Endothelial cell (in vitro differentiated cells): ENCODE measurements around the gene SLC44A2. TPM values are rescaled to one million over a fixed set of nuclear protein-coding genes. Genes with fewer than 3 reads are reported as not detected.

Experiments
- DNase-seq: peaks from one replicate; pipeline ENCODE4 v3.0.0; 2021; ENCODE audit warnings: low spot score
- H3K27ac Mint-ChIP-seq: one replicate; pipeline ENCODE4 v1.8.0; 2021; ENCODE audit warnings: mixed read lengths, inconsistent platforms; ENCODE audit not compliant: unreplicated experiment
- H3K27me3 Mint-ChIP-seq: one replicate; pipeline ENCODE4 v1.8.0; 2021; ENCODE audit warnings: mild to moderate bottlenecking, moderate library complexity, mixed read lengths, inconsistent platforms; ENCODE audit not compliant: unreplicated experiment
- H3K36me3 Mint-ChIP-seq: one replicate; pipeline ENCODE4 v1.8.0; 2021; ENCODE audit warnings: mild to moderate bottlenecking, low read depth, mixed read lengths, inconsistent platforms; ENCODE audit not compliant: unreplicated experiment
- H3K4me1 Mint-ChIP-seq: one replicate; pipeline ENCODE4 v1.8.0; 2021; ENCODE audit warnings: mild to moderate bottlenecking, mixed read lengths, inconsistent platforms; ENCODE audit not compliant: unreplicated experiment
- H3K4me3 Mint-ChIP-seq: one replicate; pipeline ENCODE4 v1.8.0; 2021; ENCODE audit warnings: mild to moderate bottlenecking, mixed read lengths, inconsistent platforms; ENCODE audit not compliant: unreplicated experiment
- H3K9me3 Mint-ChIP-seq: one replicate; pipeline ENCODE4 v1.8.0; 2021; ENCODE audit warnings: mixed read lengths, inconsistent platforms; ENCODE audit not compliant: unreplicated experiment
- total RNA-seq: library from RNA; stranded (reverse); fragmentation: NEBNext Ultra II Directional; extraction: Animal tissue kit (Norgen Biotek cat#: 25700); gene quantifications from one replicate; pipeline ENCODE4 v1.2.1, GENCODE V29; 2021; ENCODE audit not compliant: unreplicated experiment
- TF ChIP-seq, protein P1 (sequence below): fragments of 200-600 bp; sonication (generic); IDR thresholded peaks from one replicate; pipeline ENCODE4 v1.5.0; 2021; ENCODE audit warnings: antibody characterized with exemption; ENCODE audit not compliant: unreplicated experiment

Gene SLC44A2
- total RNA-seq, 1 donor from 2014 or later = 272 TPM

DNA sequence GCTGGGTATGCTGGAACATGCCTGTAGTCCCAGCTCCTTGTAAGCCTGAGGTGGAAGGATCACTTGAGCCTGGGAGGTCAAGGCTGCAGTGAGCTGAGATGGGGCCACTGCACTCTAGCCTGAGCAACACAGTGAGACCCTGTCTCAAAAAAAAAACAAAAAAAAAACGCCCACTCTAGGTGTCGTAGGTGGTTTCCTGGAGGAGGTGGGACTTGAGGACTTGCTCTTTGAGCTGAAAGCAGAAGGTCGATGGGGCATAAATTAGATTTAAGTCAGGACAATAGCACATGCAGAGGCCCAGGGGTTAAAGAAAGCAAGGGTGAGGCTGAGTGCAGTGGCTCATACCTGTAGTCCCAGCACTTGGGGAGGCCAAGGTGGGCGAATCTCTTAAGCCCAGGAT is 15.9 kb downstream of the SLC44A2 start:
- Mint-ChIP-seq H3K9me3 (no peaks in the 10 kb centered on the region), H3K27me3 (peaks cover 14% of the 10 kb centered on the region), H3K4me1 (peaks cover 33% of the 10 kb centered on the region), H3K27ac (no peak overlapping the region), H3K4me3 (peak overlapping the region; percentile 15), H3K36me3 (peaks cover 24% of the 10 kb centered on the region)
- no peak for DNase-seq
- TF ChIP-seq, protein P1, sequence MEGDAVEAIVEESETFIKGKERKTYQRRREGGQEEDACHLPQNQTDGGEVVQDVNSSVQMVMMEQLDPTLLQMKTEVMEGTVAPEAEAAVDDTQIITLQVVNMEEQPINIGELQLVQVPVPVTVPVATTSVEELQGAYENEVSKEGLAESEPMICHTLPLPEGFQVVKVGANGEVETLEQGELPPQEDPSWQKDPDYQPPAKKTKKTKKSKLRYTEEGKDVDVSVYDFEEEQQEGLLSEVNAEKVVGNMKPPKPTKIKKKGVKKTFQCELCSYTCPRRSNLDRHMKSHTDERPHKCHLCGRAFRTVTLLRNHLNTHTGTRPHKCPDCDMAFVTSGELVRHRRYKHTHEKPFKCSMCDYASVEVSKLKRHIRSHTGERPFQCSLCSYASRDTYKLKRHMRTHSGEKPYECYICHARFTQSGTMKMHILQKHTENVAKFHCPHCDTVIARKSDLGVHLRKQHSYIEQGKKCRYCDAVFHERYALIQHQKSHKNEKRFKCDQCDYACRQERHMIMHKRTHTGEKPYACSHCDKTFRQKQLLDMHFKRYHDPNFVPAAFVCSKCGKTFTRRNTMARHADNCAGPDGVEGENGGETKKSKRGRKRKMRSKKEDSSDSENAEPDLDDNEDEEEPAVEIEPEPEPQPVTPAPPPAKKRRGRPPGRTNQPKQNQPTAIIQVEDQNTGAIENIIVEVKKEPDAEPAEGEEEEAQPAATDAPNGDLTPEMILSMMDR = no peak

DNA sequence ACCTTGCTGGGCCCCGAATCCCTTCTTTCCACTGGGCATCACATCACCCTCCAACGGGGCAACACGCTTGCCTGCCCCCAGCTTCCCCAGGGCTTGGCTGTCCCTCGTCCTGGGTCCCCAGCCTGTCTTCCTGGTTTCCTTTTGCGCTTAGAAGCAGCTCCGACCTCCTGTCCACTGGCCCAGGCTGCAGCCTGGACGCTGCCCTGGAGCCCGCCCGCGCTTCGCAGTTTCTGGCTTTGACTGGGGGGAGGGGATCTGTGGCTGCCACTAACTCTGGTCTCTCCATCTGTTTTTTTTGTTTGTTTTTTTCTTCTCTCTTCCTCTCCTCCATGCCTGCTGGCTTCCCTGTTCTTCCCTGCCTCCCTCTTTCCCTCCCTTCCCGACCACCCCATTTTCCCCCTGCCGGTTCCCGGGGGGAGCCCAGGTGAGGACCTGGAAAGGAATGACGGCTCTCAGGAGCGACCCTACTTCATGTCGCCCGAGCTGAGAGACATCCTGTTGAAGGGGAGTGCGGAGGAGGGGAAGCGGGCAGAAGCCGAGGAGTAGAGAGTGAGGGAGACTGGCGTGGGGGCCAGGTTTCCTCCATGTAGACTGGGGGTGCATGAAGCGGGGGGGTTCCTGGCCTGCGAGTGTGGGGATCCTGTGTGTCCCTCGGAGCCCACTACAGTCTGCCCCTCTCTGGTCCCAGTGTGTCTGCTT is 17.3 kb downstream of the SLC44A2 start:
- H3K27ac Mint-ChIP-seq = peak overlapping the region; percentile 52
- H3K4me3 Mint-ChIP-seq = peak overlapping the region; percentile 59
- TF ChIP-seq, protein P1 = no peak
- H3K9me3 Mint-ChIP-seq = no peaks in the 10 kb centered on the region
- peaks cover 32% of the 10 kb centered on the region for H3K4me1 Mint-ChIP-seq
- no peak for DNase-seq
- peaks cover 13% of the 10 kb centered on the region for H3K27me3 Mint-ChIP-seq
- H3K36me3 Mint-ChIP-seq = peaks cover 16% of the 10 kb centered on the region

DNA sequence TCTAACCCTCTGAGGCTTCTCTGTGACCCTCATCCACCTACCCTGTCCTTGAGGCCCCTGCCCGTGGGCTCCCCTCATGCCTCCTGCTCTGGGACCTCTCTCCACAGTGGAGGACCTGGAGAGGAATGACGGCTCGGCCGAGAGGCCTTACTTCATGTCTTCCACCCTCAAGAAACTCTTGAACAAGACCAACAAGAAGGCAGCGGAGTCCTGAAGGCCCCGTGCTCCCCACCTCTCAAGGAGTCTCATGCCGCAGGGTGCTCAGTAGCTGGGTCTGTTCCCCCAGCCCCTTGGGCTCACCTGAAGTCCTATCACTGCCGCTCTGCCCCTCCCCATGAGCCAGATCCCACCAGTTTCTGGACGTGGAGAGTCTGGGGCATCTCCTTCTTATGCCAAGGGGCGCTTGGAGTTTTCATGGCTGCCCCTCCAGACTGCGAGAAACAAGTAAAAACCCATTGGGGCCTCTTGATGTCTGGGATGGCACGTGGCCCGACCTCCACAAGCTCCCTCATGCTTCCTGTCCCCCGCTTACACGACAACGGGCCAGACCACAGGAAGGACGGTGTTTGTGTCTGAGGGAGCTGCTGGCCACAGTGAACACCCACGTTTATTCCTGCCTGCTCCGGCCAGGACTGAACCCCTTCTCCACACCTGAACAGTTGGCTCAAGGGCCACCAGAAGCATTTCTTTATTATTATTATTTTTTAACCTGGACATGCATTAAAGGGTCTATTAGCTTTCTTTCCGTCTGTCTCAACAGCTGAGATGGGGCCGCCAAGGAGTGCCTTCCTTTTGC is 18.0 kb downstream of the SLC44A2 start:
- TF ChIP-seq, protein P1 = no peak
- H3K4me3 Mint-ChIP-seq = peak overlapping the region; percentile 38
- H3K27ac Mint-ChIP-seq = peak overlapping the region; percentile 37
- peaks cover 9% of the 10 kb centered on the region for H3K36me3 Mint-ChIP-seq
- no peaks in the 10 kb centered on the region for H3K9me3 Mint-ChIP-seq
- H3K27me3 Mint-ChIP-seq = peaks cover 12% of the 10 kb centered on the region
- peaks cover 26% of the 10 kb centered on the region for H3K4me1 Mint-ChIP-seq
- no peak for DNase-seq

DNA sequence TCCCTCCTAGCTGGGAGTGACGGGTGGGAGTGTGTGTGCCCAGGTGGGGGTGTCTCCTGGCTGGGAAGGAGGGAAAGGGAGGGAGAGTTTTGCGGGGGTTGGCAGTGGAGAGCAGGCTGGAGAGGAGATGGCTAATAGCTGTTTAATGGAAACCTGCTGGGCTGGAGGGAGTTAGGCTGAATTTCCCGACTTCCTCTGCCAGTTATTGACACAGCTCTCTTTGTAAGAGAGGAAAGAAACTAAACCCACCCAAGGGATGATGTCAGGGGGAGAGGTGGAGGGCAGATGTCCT is 18.6 kb downstream of the SLC44A2 start:
- H3K4me3 Mint-ChIP-seq = no peak overlapping the region

More for the DNA sequence above, 18.6 kb downstream of the SLC44A2 start:
- H3K36me3 Mint-ChIP-seq = peaks cover 9% of the 10 kb centered on the region
- TF ChIP-seq, protein P1 = no peak
- H3K9me3 Mint-ChIP-seq = no peaks in the 10 kb centered on the region
- peaks cover 12% of the 10 kb centered on the region for H3K27me3 Mint-ChIP-seq
- peak overlapping the region; percentile 36 for H3K27ac Mint-ChIP-seq
- H3K4me1 Mint-ChIP-seq = peaks cover 26% of the 10 kb centered on the region
- no peak for DNase-seq
